ENCODE results near the gene EXOC6. TPM values are rescaled to one million over a fixed set of nuclear protein-coding genes. Genes with fewer than 3 reads are reported as not detected.

The EXOC6 gene
- total RNA-seq, 2 experiments from 2014 or later: 8.8 to 9.5 TPM

DNA sequence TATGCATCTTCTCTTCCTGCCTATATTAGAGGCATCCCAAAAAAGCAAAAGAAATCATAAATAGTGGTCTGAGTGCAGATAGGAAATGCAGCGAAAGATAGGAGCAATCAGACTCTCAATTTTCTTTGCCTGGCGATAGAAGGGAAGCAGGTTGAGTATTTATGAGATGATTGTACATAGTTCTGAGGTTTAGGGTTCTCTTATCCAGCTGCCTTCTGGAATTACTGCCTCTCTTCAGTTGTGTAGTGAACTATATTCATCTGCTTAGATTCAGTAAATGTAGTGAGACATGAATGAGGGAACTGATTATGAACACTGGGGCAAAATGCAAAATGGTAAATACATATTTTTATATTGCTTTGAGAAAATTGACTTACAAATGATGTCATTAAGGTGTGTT is 119.3 kb downstream of the EXOC6 start:
- TF ChIP-seq, protein P1, sequence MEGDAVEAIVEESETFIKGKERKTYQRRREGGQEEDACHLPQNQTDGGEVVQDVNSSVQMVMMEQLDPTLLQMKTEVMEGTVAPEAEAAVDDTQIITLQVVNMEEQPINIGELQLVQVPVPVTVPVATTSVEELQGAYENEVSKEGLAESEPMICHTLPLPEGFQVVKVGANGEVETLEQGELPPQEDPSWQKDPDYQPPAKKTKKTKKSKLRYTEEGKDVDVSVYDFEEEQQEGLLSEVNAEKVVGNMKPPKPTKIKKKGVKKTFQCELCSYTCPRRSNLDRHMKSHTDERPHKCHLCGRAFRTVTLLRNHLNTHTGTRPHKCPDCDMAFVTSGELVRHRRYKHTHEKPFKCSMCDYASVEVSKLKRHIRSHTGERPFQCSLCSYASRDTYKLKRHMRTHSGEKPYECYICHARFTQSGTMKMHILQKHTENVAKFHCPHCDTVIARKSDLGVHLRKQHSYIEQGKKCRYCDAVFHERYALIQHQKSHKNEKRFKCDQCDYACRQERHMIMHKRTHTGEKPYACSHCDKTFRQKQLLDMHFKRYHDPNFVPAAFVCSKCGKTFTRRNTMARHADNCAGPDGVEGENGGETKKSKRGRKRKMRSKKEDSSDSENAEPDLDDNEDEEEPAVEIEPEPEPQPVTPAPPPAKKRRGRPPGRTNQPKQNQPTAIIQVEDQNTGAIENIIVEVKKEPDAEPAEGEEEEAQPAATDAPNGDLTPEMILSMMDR (IDR thresholded peaks at IDR 0.05): no peak
- intact Hi-C loops (cut with micrococcal nuclease): loop anchor here (10.0 kb wide), 2 partner anchors 107 to 387 kb away; partner anchors contain the start of gene CYP26A1
- Mint-ChIP-seq H3K4me1 (ENCODE audit: low read depth) (peaks cover 7% of the 10 kb centered on the region), H3K27me3 (no peaks in the 10 kb centered on the region), H3K9me3 (no peaks in the 10 kb centered on the region), H3K4me3 (no peak overlapping the region), H3K27ac (no peak overlapping the region), H3K36me3 (ENCODE audit: low read depth) (peaks cover 18% of the 10 kb centered on the region)
- POLR2A ChIA-PET: no interaction called here
- CTCF ChIA-PET: interaction anchor here (1.2 kb wide), 1 partner anchor 72 kb away, joined by 3 read pairs; no protein-coding TSS in a partner anchor
- DNase-seq: no peak
- no peak for ATAC-seq

DNA sequence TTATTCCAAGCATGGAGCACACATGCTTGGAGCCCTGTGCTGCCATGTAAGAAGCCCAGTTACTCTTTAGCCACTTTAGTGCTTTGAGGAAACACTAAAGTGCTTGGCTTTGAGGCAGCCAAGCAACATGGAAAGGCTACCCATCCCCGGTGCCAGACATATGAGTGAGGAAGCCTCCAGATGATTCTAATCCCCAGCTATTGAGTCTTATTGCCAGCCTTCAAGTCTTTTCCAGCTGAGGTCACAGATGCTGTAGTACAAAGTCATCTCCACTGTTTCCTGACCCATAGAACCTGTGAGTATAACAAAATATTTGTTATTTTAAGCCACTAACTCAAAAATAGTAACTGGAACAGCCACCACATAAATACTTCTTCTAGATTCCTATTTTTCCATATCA is 120.8 kb downstream of the EXOC6 start:
- ATAC-seq (no peak), DNase-seq (no peak)
- TF ChIP-seq, protein P1 (IDR thresholded peaks at IDR 0.05): no peak
- no peak overlapping the region for H3K27ac Mint-ChIP-seq
- ChIA-PET CTCF (interaction anchor here (1.1 kb wide), 1 partner anchor 15 kb away, joined by 3 read pairs; no protein-coding TSS in a partner anchor), POLR2A (interaction anchor here (0.6 kb wide), 1 partner anchor 136 kb away, joined by 3 read pairs; no protein-coding TSS in a partner anchor)
- H3K4me1 Mint-ChIP-seq (ENCODE audit: low read depth): peaks cover 7% of the 10 kb centered on the region
- intact Hi-C loops (cut with micrococcal nuclease): loop anchor here (10.0 kb wide), 2 partner anchors 106 to 386 kb away; partner anchors contain the start of gene CYP26A1
- peaks cover 26% of the 10 kb centered on the region for H3K36me3 Mint-ChIP-seq (ENCODE audit: low read depth)
- no peak overlapping the region for H3K4me3 Mint-ChIP-seq
- H3K27me3 Mint-ChIP-seq: no peaks in the 10 kb centered on the region
- H3K9me3 Mint-ChIP-seq: no peaks in the 10 kb centered on the region

DNA sequence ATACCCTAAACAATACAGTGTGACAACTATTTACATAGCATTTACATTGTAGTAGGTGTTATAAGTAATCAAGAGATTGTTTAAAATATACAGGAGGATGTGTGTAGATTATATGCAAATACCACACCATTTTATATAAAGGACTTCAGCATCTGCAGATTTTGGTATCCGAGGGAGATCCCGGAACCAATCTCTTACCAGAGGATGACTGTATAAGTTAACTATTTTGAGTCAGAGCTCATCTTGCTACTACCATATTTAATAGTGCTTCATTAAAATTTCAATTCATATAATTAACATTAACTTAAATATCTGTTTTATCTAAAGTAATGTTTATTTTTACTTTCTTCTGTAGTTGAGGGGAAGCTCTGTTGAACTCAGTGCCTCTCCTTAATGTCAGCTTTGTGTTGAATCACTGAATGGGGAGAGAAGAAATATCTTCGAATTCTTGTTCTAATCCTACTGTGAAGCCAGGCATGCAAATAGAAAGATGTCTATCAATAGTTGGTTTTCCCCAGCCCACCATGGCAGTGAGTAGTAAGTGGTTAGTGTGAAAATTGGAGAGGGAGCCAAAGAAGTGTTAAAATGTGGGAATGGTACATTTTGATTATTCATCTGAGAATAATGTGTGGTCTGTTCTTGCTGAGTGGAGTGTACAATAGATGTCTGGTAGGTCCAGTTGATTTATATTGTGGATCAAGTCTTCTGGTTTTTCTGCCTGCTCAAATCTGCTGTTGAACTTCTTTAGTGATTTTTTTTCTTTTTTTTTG is 122.2 kb downstream of the EXOC6 start:
- ChIA-PET POLR2A (no interaction called here), CTCF (interaction anchor here (0.8 to 1.1 kb wide), 2 partner anchors 11 to 16 kb away, joined by 3 read pairs; no protein-coding TSS in a partner anchor)
- Mint-ChIP-seq H3K27ac (no peak overlapping the region), H3K4me1 (ENCODE audit: low read depth) (peaks cover 7% of the 10 kb centered on the region), H3K9me3 (no peaks in the 10 kb centered on the region), H3K27me3 (no peaks in the 10 kb centered on the region), H3K36me3 (ENCODE audit: low read depth) (peaks cover 28% of the 10 kb centered on the region), H3K4me3 (no peak overlapping the region)
- DNase-seq: no peak
- no peak for ATAC-seq
- intact Hi-C loops (cut with micrococcal nuclease): no loop called here
- TF ChIP-seq, protein P1 (IDR thresholded peaks at IDR 0.05): no peak

DNA sequence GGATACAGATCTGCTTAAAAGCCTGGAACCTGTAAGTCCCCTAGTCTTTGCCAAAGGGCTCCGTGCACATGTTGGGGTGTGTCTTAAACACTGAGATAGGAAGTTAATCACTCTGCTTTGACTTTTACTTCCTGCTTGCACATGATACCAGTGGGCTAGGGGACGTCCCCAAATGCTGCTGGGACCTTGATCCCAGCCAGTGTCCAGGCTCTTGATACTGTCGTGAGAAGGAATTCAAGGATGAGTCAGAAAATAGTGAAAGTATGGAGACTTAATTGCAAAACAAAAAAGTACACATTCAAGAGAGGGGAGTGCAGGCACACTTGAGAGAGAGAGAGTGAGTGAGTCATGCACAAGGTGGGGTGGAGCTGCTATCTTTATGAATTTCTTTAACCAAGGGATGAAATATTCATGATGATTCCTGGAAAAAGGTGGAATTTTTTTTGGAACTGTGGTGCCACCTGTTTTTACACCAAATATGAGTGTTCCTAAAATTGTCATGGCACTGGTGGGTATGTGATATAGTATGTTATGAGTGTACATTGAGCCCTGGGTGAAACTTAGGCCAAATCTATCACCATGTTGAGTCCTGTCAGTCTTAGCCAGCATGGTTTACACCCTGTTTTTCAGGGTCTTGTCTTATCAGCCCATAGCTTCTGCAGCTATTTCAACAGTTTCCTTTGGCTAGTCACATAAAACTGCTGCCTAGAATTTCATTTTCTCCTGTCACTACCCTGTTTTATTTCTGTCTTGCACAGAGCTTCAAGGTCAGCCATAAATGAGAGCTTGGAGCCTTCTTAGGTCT is 123.9 kb downstream of the EXOC6 start:
- TF ChIP-seq, protein P1 (IDR thresholded peaks at IDR 0.05): no peak
- no peak for ATAC-seq
- H3K27me3 Mint-ChIP-seq: no peaks in the 10 kb centered on the region
- CTCF ChIA-PET: interaction anchor here (1.1 kb wide), 1 partner anchor 8 kb away, joined by 4 read pairs; no protein-coding TSS in a partner anchor
- intact Hi-C loops (cut with micrococcal nuclease): no loop called here
- peaks cover 30% of the 10 kb centered on the region for H3K36me3 Mint-ChIP-seq (ENCODE audit: low read depth)
- no peak for DNase-seq
- peaks cover 7% of the 10 kb centered on the region for H3K4me1 Mint-ChIP-seq (ENCODE audit: low read depth)
- H3K27ac Mint-ChIP-seq: no peak overlapping the region
- no peak overlapping the region for H3K4me3 Mint-ChIP-seq
- H3K9me3 Mint-ChIP-seq: no peaks in the 10 kb centered on the region
- POLR2A ChIA-PET: no interaction called here
